ENCODE data around the gene CACNB2.

Gene CACNB2

DNA sequence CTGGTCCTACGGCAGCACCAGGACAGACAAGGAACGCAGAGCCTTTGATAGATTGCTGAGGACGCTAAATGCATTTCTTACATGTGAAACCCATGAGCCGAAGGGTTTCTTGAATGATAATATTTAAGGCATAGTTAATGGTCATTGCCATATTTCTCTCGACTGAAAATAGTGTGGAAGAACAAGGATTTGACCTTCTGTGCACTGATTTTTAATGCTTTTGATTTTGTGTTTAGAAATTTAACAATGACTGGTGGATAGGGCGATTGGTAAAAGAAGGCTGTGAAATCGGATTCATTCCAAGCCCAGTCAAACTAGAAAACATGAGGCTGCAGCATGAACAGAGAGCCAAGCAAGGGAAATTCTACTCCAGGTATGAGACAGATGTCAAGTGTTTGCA lies 360.4 kb downstream of the CACNB2 start:
- TF ChIP-seq, protein P1, sequence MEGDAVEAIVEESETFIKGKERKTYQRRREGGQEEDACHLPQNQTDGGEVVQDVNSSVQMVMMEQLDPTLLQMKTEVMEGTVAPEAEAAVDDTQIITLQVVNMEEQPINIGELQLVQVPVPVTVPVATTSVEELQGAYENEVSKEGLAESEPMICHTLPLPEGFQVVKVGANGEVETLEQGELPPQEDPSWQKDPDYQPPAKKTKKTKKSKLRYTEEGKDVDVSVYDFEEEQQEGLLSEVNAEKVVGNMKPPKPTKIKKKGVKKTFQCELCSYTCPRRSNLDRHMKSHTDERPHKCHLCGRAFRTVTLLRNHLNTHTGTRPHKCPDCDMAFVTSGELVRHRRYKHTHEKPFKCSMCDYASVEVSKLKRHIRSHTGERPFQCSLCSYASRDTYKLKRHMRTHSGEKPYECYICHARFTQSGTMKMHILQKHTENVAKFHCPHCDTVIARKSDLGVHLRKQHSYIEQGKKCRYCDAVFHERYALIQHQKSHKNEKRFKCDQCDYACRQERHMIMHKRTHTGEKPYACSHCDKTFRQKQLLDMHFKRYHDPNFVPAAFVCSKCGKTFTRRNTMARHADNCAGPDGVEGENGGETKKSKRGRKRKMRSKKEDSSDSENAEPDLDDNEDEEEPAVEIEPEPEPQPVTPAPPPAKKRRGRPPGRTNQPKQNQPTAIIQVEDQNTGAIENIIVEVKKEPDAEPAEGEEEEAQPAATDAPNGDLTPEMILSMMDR (conservative IDR thresholded peaks at IDR 0.05; ENCODE audit: low read depth) = no peak
- ChIA-PET POLR2A (ENCODE audit: low non-redundant PET) (no interaction called here), CTCF (no interaction called here)
- no peak overlapping the region for H3K27ac ChIP-seq
- no peak for DNase-seq (ENCODE audit: low spot score)

DNA sequence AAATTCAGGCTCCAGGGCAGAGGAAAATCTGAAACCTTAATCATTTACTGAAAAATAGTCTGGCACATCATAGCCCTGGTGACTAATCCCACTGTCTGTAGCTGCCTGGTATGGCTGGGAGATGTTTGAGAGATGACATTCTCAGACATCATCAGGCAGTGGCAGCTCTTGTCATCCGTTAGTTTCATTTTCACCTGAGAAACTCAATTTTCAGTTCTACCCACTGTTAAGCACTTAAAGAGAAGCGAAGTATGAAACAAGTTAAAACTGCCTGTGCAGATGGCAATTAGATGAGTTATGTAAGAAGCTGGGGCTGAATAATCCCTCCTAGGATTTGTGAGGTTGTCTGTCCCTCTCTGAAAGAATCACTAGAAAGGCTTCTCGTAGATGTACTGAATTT lies 361.0 kb downstream of the CACNB2 start:
- no peak overlapping the region for H3K27ac ChIP-seq
- peak; percentile 13 for DNase-seq (ENCODE audit: low spot score)
- ChIA-PET CTCF (interaction anchor here (0.5 kb wide), 1 partner anchor 17 kb away, joined by 3 read pairs; no protein-coding TSS in a partner anchor), POLR2A (ENCODE audit: low non-redundant PET) (no interaction called here)
- TF ChIP-seq, protein P1 (conservative IDR thresholded peaks at IDR 0.05; ENCODE audit: low read depth) = no peak

DNA sequence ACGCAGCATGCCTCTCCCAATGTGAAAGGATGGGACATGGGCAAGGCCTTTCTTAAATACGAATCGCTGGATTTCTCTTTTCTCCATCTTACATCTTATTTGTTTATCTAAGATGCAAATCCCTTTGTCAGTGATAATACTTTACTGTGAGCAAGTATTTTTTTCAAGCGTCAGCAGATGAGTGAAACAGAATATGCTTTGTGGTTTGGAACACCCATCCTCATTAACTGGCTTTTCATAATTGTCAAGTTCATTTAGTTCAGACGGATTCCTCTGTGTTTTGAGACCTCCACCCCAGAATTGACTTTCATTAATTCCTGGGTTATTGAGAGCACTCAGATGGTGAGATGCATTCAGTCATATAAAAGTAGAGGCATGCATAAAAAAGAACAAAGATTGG lies 361.4 kb downstream of the CACNB2 start:
- TF ChIP-seq, protein P1 (conservative IDR thresholded peaks at IDR 0.05; ENCODE audit: low read depth) = no peak
- ChIA-PET CTCF (interaction anchor here (0.5 kb wide), 1 partner anchor 17 kb away, joined by 3 read pairs; no protein-coding TSS in a partner anchor), POLR2A (ENCODE audit: low non-redundant PET) (no interaction called here)
- no peak for DNase-seq (ENCODE audit: low spot score)
- H3K27ac ChIP-seq = no peak overlapping the region

DNA sequence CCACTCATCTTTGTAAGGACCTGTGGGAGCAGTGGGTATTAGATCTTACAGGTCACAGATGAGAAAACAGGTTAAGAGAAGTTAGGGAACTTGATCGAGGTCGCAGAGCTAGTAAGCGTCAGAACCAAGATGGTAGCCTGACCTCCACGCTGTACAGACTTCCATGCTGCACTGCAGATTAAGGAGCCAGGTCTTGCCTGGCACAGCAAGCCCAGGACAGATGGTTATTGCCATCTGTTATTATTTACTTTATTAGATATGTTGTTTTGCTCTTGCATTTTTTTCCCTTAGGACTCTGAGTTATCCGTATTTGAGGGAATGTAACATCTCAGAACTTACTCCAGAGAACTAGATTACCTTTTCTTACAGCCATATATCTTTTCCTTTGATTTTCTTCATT lies 363.9 kb downstream of the CACNB2 start:
- no peak overlapping the region for H3K27ac ChIP-seq
- POLR2A ChIA-PET (ENCODE audit: low non-redundant PET) = no interaction called here
- TF ChIP-seq, protein P1 (conservative IDR thresholded peaks at IDR 0.05; ENCODE audit: low read depth) = no peak
- DNase-seq (ENCODE audit: low spot score) = no peak
- CTCF ChIA-PET = no interaction called here

DNA sequence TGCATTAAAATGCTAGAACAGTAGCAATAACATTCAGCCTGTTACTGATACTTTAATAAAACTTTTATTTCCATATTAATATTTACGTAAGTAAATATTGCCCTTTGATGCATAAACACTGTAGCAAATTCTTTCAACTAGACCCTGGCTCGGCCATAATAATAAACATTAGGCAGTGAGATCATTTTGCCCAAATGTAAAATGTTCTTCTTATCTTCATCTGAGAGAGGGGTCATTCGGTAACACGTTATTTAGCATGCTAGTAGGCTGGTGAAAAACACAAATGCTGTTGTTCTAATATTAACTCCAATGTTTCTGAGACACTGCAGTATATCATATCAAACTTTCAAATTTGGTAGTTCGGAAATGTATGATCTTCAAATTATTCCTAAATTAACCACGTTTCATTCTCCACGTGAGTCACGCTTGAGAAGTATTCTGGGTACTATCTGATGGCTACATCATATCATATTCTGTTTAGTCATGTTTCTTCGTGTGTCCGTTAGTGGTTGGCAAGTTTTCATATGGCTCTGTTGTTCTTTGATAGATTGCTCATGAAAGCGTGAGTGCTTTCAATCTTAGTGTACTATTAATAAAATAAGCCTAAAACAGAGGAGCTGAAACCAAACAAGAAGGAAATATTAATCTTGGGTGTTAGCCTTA lies 365.4 kb downstream of the CACNB2 start:
- no peak for DNase-seq (ENCODE audit: low spot score)
- CTCF ChIA-PET = no interaction called here
- POLR2A ChIA-PET (ENCODE audit: low non-redundant PET) = no interaction called here
- TF ChIP-seq, protein P1 (conservative IDR thresholded peaks at IDR 0.05; ENCODE audit: low read depth) = no peak
- no peak overlapping the region for H3K27ac ChIP-seq

DNA sequence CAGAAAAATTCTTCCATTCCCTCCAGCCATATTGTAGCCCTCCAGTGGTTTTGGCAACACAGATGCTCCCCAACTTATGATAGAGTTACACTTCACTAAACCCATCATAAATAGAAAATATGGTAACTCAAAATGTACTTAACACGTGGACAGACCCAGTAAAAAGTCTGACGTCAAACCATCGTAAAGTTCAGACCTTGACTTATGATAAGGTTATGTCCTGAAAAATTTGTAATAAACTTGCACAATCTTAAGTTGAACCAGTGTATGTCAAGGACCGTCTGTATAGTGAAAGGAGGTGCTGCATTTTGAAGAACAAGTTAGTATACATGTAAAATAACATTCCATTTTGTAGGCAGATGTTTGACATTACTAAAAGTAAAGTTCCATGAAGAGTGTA lies 368.4 kb downstream of the CACNB2 start:
- TF ChIP-seq, protein P1 (conservative IDR thresholded peaks at IDR 0.05; ENCODE audit: low read depth) = no peak
- ChIA-PET POLR2A (ENCODE audit: low non-redundant PET) (no interaction called here), CTCF (interaction anchor here (0.6 kb wide), 1 partner anchor 50 kb away, joined by 3 read pairs; no protein-coding TSS in a partner anchor)
- DNase-seq (ENCODE audit: low spot score) = no peak
- H3K27ac ChIP-seq = no peak overlapping the region

Data from RWPE1 (cell line).